HG03064 (cell line): Measurements from ENCODE around the gene EARS2.
"Not testable (repeated sequence)": the region's sequence is repeated elsewhere in the genome, so short reads cannot be mapped to it uniquely, and the experiment has no call there.

Experiments used
- ATAC-seq: cut with Tn5 transposase; IDR thresholded peaks from one replicate; pipeline ENCODE4 v1.9.1; 2021; ENCODE audit warnings: low read depth; ENCODE audit not compliant: unreplicated experiment

EARS2 gene

GRCh38 chr16:23485841-23486240 is 71.3 kb downstream of the EARS2 start:
- ATAC-seq = no peak

DNA sequence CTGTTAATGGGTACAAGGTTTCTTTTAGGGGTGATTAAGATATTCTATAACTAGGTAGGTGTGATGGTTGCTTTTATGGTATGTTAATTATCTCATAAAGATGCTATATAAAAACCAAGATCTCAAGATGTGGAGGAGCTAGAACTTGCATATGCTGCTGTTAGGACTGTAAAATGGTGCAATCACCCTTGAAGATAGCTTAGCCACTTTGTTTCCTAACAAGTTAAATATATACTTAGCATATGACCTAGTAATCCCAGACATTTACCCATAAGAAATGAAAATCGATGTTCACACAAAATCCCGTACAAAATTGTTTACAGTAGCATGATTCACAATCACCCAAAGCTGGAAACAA is 71.9 kb downstream of the EARS2 start:
- ATAC-seq = no peak

GRCh38 chr16:23484510-23485256 is 72.5 kb downstream of the EARS2 start:
- ATAC-seq = no peak

- ATAC-seq = not testable (repeated sequence)
These were observed 73.7 kb downstream of the EARS2 start for GRCh38 chr16:23483492-23483891.

DNA sequence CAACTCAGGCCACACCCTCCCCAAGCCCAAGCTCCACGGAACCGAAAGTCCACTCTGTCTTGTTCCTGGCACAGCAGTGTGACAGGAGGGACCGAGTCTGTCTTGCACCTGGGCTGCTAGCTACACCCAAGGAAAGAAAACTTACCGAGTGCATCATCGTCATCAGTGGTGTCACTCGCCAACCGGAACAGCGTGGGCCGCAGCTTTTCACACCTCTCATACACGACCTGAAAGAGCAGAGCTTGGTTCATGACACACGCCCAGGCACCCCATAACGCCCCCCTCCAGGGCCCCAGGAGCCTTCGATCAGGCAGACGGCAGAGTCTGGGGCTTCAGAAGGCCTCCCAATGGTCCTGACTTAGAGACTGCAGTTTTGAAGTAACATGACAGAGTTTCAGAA is 74.4 kb downstream of the EARS2 start:
- no peak for ATAC-seq

- ATAC-seq = no peak
These were observed 76.9 kb downstream of the EARS2 start for GRCh38 chr16:23480257-23480656.

- ATAC-seq = no peak
These were observed 78.0 kb downstream of the EARS2 start for GRCh38 chr16:23479138-23479537.

DNA sequence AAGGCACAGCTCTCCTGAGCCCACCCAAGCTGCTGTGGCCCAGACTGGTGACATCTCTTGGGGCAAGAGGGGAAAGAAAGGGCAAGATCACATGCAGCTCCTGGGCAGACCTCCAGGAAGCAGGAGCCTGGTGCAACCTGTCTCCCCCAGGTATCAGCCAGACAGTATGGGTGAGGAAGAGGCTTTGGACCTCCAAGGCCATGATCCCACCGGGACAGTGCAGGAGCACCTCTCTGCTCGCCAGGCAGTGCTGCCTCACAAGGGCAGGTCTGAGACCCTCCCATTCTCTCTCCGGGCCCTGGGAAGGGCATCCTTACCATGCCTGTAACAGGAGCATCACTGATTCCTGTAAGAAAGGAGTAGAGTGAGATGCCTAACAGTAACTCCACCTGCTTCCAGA is 78.6 kb downstream of the EARS2 start:
- no peak for ATAC-seq

- ATAC-seq = no peak
These were observed 80.9 kb downstream of the EARS2 start for GRCh38 chr16:23476289-23476688.
